HepG2 (cell line): Measurements from ENCODE around the gene DOCK3. TPM values are rescaled to one million over a fixed set of nuclear protein-coding genes. Genes with fewer than 3 reads are reported as not detected.

Experiments
- ATAC-seq: fragments of 200-7000 bp; cut with Tn5 transposase; 3 replicates; pipeline ENCODE4 v1.9.1; 2020; ENCODE audit warnings: mild to moderate bottlenecking, moderate library complexity
- BruUV-seq: library from RNA; stranded (reverse); fragments of 400-500 nt; replicated peaks from 2 replicates; lab custom pipeline; 2021; lab: Mats Ljungman, UMichigan
- CTCF ChIA-PET: fragments of 300-600 bp; formaldehyde crosslinking; extraction: SDS; loops from one replicate; lab custom pipeline; 2021; ENCODE audit warnings: low total read pairs, inconsistent platforms, low intra/inter-chr PET ratio; lab: Yijun Ruan, JAX
- POLR2A ChIA-PET: fragments of 350-600 bp; sonication (Branson Sonifier 250); formaldehyde crosslinking; loops from one replicate; lab custom pipeline; 2020; ENCODE audit warnings: antibody characterized with exemption, inconsistent platforms; lab: Yijun Ruan, JAX
- DNase-seq: peaks from one replicate; pipeline ENCODE4 v3.0.0-alpha.2; 2015; ENCODE audit warnings: low spot score
- FAIRE-seq: peaks from 3 replicates; lab custom pipeline; 2011; peaks lifted over from hg19 to GRCh38; lab: Jason Lieb, UNC
- H2AFZ ChIP-seq: one replicate; pipeline ENCODE4 v1.6.1; 2011; ENCODE audit warnings: low read length, inconsistent platforms
- H3K27ac ChIP-seq: fragments of 300-600 bp; 3 replicates; pipeline ENCODE4 v1.8.0; 2011; ENCODE audit warnings: mixed run types, mild to moderate bottlenecking, mixed read lengths, low read length, inconsistent platforms; ENCODE audit not compliant: insufficient read depth; ENCODE audit errors: extremely low read length
- H3K27me3 ChIP-seq, 2 experiments: fragments of 200-600 bp in 1 of 2; 2 replicates in 1 of 2; 3 replicates in 1 of 2; pipeline versions ENCODE4 v1.6.0 to v1.8.0; 2011; ENCODE audit warnings: low read length in 2 of 2, mild to moderate bottlenecking in 2 of 2, moderate library complexity in 2 of 2, inconsistent platforms in 1 of 2; ENCODE audit not compliant: insufficient read depth in 2 of 2, control insufficient read depth in 1 of 2
- H3K36me3 ChIP-seq, 2 experiments: fragments of 200-600 bp in 1 of 2; replicated peaks in 1 of 2; 2 replicates in 1 of 2; 3 replicates in 1 of 2; pipeline versions ENCODE4 v1.5.1 to v1.8.0; 2011; ENCODE audit warnings: low read length in 2 of 2, inconsistent platforms in 1 of 2; ENCODE audit not compliant: insufficient read depth in 2 of 2, control insufficient read depth in 1 of 2
- H3K4me1 ChIP-seq: 2 replicates; pipeline ENCODE4 v1.5.1; 2012; ENCODE audit warnings: low read length, inconsistent platforms; ENCODE audit not compliant: insufficient read depth
- H3K4me2 ChIP-seq: 2 replicates; pipeline ENCODE4 v1.6.0; 2011; ENCODE audit warnings: low read depth, low read length, inconsistent platforms
- H3K4me3 ChIP-seq, 3 experiments: fragments of 200-600 bp in 1 of 3; sonication (generic), shearing (Covaris generic) in 1 of 3; replicated peaks in 1 of 3; 2 replicates each; pipeline ENCODE4 v1.5.1; 2011 to 2016; ENCODE audit warnings: low read length in 3 of 3, inconsistent platforms in 2 of 3, low read depth in 2 of 3, mild to moderate bottlenecking in 2 of 3, control low read depth in 1 of 3, mixed read lengths in 1 of 3; ENCODE audit not compliant: insufficient read depth in 1 of 3
- H3K79me2 ChIP-seq: one replicate; pipeline ENCODE4 v1.6.1; 2011; ENCODE audit warnings: low read length, inconsistent platforms; ENCODE audit not compliant: insufficient read depth
- H3K9ac ChIP-seq: 2 replicates; pipeline ENCODE4 v1.6.0; 2011; ENCODE audit warnings: mild to moderate bottlenecking, low read depth, low read length, inconsistent platforms; ENCODE audit not compliant: insufficient read depth
- H3K9me3 ChIP-seq: 2 replicates; pipeline ENCODE4 v1.5.1; 2012; ENCODE audit warnings: mild to moderate bottlenecking, low read length
- H4K20me1 ChIP-seq: 2 replicates; pipeline ENCODE4 v1.6.0; 2011; ENCODE audit warnings: inconsistent platforms, mild to moderate bottlenecking, low read length, moderate library complexity; ENCODE audit not compliant: insufficient read depth
- GTF2F1 ChIP-seq: fragments of 150-350 bp; IDR thresholded peaks from 2 replicates; pipeline ENCODE4 v1.6.1; 2014; ENCODE audit warnings: low read length
- HMG20B ChIP-seq: conservative IDR thresholded peaks from 2 replicates; pipeline ENCODE4 v1.6.1; 2016; ENCODE audit warnings: missing genetic modification reagents, missing compliant biosample characterization
- MED13 ChIP-seq: sonication (generic); formaldehyde crosslinking; IDR thresholded peaks from 2 replicates; pipeline ENCODE4 v1.5.0; 2020; ENCODE audit warnings: missing genetic modification reagents
- RCOR2 ChIP-seq: IDR thresholded peaks from 2 replicates; pipeline ENCODE4 v1.6.1; 2016; ENCODE audit warnings: missing biosample characterization, missing genetic modification reagents
- TBX2 ChIP-seq: sonication (generic); formaldehyde crosslinking; IDR thresholded peaks from 2 replicates; pipeline ENCODE4 v1.5.0; 2020; ENCODE audit warnings: missing genetic modification reagents, mild to moderate bottlenecking, borderline replicate concordance
- WGBS: methylation state at CpG from one replicate; pipeline ENCODE4 v1.1.6; 2017; ENCODE audit warnings: low lambda C conversion rate; 5-methylcytosine and 5-hydroxymethylcytosine counted together
- in situ Hi-C: cut with HindIII; loops from 2 replicates; pipeline ENCODE4 v1.10.0; 2017; ENCODE audit warnings: low pct_unique_long_range_greater_than_20kb; ENCODE audit not compliant: extremely low pct_ligation_motif_present
- intact Hi-C: fragments of 100-400 bp; cut with micrococcal nuclease; formaldehyde crosslinking; loops from one replicate; pipeline ENCODE4 v1.10.0; 2022; ENCODE audit not compliant: unreplicated experiment
- polyA plus RNA-seq, 8 experiments: library from polyadenylated mRNA; depleted of rRNA in 3 of 8; stranded (reverse) in 7 of 8; unstranded in 1 of 8; fragments of >200 nt; fragmentation: Illumina TruSeq in 4 of 8; extraction: Trizol in 4 of 8; gene quantifications; 2 replicates each; pipeline versions ENCODE4 v1.2.1 to v1.2.3, GENCODE V29; 2011 to 2016; ENCODE audit warnings: low read depth in 4 of 8, missing spikeins in 1 of 8, mixed read lengths in 1 of 8; ENCODE audit not compliant: insufficient read depth in 1 of 8
- total RNA-seq, 5 experiments: library from RNA; depleted of rRNA; stranded (reverse); fragments of >200 nt; fragmentation: Illumina TruSeq; extraction: Trizol; gene quantifications; 2 replicates each; pipeline ENCODE4 v1.2.3, GENCODE V29; 2016; ENCODE audit warnings: low read depth in 1 of 5
- TF ChIP-seq, protein P1 (sequence below): IDR thresholded peaks from 2 replicates; pipeline ENCODE4 v1.6.1; 2016; ENCODE audit warnings: low read depth, missing genetic modification reagents, missing compliant biosample characterization
- TF ChIP-seq, protein P2 (sequence below): sonication (generic); formaldehyde crosslinking; IDR thresholded peaks from 2 replicates; pipeline ENCODE4 v1.4.0; 2020; ENCODE audit warnings: missing genetic modification reagents, mild to moderate bottlenecking, borderline replicate concordance
- TF ChIP-seq, protein P3 (sequence below): sonication (generic); formaldehyde crosslinking; IDR thresholded peaks from 2 replicates; pipeline ENCODE4 v1.5.0; 2020; ENCODE audit warnings: mild to moderate bottlenecking, missing genetic modification reagents
- TF ChIP-seq, protein P4 (sequence below): sonication (generic); formaldehyde crosslinking; IDR thresholded peaks from 2 replicates; pipeline ENCODE4 v1.5.1; 2020; ENCODE audit warnings: mild to moderate bottlenecking, missing genetic modification reagents, borderline replicate concordance

The DOCK3 gene
- total and polyA plus RNA-seq, 2 of the 13 experiments (the other 11 are each of a cell fraction or from before 2014, with no cell fraction given), result not detected

DNA sequence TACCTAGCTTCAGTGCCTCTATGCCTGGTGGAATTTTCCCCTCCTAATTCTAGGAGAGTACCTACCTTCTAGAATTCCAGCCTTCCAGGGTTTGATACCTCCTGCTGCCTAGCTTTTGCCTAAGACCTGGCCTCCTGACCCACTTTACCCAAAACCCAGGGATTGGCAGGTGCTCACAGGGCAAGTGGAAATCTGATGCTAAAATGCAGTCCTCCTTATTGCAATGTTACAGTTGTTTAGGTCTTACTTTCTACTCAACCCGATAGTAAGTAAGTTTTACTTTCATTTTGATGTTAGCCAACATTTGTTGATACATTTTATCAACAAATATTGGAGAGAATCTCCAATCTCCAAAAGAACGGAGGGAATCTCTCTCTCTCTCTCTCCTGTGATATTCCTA lies 275.9 kb downstream of the DOCK3 start:
- no peak overlapping the region; the same call in 1 of the 2 replicates for H3K4me2 ChIP-seq
- TF ChIP-seq MED13 (CRISPR knock-in tag), result no peak
- TF ChIP-seq TBX2 (CRISPR knock-in tag), result no peak
- TF ChIP-seq, protein P1, sequence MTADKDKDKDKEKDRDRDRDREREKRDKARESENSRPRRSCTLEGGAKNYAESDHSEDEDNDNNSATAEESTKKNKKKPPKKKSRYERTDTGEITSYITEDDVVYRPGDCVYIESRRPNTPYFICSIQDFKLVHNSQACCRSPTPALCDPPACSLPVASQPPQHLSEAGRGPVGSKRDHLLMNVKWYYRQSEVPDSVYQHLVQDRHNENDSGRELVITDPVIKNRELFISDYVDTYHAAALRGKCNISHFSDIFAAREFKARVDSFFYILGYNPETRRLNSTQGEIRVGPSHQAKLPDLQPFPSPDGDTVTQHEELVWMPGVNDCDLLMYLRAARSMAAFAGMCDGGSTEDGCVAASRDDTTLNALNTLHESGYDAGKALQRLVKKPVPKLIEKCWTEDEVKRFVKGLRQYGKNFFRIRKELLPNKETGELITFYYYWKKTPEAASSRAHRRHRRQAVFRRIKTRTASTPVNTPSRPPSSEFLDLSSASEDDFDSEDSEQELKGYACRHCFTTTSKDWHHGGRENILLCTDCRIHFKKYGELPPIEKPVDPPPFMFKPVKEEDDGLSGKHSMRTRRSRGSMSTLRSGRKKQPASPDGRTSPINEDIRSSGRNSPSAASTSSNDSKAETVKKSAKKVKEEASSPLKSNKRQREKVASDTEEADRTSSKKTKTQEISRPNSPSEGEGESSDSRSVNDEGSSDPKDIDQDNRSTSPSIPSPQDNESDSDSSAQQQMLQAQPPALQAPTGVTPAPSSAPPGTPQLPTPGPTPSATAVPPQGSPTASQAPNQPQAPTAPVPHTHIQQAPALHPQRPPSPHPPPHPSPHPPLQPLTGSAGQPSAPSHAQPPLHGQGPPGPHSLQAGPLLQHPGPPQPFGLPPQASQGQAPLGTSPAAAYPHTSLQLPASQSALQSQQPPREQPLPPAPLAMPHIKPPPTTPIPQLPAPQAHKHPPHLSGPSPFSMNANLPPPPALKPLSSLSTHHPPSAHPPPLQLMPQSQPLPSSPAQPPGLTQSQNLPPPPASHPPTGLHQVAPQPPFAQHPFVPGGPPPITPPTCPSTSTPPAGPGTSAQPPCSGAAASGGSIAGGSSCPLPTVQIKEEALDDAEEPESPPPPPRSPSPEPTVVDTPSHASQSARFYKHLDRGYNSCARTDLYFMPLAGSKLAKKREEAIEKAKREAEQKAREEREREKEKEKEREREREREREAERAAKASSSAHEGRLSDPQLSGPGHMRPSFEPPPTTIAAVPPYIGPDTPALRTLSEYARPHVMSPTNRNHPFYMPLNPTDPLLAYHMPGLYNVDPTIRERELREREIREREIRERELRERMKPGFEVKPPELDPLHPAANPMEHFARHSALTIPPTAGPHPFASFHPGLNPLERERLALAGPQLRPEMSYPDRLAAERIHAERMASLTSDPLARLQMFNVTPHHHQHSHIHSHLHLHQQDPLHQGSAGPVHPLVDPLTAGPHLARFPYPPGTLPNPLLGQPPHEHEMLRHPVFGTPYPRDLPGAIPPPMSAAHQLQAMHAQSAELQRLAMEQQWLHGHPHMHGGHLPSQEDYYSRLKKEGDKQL (CRISPR knock-in tag), result no peak
- TF ChIP-seq, protein P2, sequence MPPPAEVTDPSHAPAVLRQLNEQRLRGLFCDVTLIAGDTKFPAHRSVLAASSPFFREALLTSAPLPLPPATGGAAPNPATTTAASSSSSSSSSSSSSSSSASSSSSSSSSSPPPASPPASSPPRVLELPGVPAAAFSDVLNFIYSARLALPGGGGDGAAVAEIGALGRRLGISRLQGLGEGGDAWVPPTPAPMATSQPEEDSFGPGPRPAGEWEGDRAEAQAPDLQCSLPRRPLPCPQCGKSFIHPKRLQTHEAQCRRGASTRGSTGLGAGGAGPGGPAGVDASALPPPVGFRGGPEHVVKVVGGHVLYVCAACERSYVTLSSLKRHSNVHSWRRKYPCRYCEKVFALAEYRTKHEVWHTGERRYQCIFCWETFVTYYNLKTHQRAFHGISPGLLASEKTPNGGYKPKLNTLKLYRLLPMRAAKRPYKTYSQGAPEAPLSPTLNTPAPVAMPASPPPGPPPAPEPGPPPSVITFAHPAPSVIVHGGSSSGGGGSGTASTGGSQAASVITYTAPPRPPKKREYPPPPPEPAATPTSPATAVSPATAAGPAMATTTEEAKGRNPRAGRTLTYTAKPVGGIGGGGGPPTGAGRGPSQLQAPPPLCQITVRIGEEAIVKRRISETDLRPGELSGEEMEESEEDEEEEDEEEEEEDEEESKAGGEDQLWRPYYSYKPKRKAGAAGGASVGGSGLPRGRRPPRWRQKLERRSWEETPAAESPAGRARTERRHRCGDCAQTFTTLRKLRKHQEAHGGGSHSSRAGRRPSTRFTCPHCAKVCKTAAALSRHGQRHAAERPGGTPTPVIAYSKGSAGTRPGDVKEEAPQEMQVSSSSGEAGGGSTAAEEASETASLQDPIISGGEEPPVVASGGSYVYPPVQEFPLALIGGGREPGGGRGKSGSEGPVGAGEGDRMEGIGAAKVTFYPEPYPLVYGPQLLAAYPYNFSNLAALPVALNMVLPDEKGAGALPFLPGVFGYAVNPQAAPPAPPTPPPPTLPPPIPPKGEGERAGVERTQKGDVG (CRISPR knock-in tag), result no peak
- no peak for TF ChIP-seq GTF2F1
- TF ChIP-seq RCOR2 (CRISPR knock-in tag), result no peak
- no peak for TF ChIP-seq HMG20B (CRISPR knock-in tag)
- TF ChIP-seq, protein P3, sequence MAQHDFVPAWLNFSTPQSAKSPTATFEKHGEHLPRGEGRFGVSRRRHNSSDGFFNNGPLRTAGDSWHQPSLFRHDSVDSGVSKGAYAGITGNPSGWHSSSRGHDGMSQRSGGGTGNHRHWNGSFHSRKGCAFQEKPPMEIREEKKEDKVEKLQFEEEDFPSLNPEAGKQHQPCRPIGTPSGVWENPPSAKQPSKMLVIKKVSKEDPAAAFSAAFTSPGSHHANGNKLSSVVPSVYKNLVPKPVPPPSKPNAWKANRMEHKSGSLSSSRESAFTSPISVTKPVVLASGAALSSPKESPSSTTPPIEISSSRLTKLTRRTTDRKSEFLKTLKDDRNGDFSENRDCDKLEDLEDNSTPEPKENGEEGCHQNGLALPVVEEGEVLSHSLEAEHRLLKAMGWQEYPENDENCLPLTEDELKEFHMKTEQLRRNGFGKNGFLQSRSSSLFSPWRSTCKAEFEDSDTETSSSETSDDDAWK, result no peak
- TF ChIP-seq, protein P4, sequence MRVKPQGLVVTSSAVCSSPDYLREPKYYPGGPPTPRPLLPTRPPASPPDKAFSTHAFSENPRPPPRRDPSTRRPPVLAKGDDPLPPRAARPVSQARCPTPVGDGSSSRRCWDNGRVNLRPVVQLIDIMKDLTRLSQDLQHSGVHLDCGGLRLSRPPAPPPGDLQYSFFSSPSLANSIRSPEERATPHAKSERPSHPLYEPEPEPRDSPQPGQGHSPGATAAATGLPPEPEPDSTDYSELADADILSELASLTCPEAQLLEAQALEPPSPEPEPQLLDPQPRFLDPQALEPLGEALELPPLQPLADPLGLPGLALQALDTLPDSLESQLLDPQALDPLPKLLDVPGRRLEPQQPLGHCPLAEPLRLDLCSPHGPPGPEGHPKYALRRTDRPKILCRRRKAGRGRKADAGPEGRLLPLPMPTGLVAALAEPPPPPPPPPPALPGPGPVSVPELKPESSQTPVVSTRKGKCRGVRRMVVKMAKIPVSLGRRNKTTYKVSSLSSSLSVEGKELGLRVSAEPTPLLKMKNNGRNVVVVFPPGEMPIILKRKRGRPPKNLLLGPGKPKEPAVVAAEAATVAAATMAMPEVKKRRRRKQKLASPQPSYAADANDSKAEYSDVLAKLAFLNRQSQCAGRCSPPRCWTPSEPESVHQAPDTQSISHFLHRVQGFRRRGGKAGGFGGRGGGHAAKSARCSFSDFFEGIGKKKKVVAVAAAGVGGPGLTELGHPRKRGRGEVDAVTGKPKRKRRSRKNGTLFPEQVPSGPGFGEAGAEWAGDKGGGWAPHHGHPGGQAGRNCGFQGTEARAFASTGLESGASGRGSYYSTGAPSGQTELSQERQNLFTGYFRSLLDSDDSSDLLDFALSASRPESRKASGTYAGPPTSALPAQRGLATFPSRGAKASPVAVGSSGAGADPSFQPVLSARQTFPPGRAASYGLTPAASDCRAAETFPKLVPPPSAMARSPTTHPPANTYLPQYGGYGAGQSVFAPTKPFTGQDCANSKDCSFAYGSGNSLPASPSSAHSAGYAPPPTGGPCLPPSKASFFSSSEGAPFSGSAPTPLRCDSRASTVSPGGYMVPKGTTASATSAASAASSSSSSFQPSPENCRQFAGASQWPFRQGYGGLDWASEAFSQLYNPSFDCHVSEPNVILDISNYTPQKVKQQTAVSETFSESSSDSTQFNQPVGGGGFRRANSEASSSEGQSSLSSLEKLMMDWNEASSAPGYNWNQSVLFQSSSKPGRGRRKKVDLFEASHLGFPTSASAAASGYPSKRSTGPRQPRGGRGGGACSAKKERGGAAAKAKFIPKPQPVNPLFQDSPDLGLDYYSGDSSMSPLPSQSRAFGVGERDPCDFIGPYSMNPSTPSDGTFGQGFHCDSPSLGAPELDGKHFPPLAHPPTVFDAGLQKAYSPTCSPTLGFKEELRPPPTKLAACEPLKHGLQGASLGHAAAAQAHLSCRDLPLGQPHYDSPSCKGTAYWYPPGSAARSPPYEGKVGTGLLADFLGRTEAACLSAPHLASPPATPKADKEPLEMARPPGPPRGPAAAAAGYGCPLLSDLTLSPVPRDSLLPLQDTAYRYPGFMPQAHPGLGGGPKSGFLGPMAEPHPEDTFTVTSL, result no peak

More for the DNA sequence above, 275.9 kb downstream of the DOCK3 start:
- H2AFZ ChIP-seq, result no peak overlapping the region
- in situ Hi-C loops, result no loop called here
- intact Hi-C loops, result no loop called here
- ChIA-PET POLR2A (no interaction called here), CTCF (no interaction called here)
- no peak for FAIRE-seq
- H3K4me1 ChIP-seq, result no peaks in the 10 kb centered on the region
- no peak for ATAC-seq
- no peaks in the 10 kb centered on the region for H3K27me3 ChIP-seq
- H3K79me2 ChIP-seq, result no peaks in the 10 kb centered on the region
- DNase-seq, result no peak
- H3K9ac ChIP-seq, result no peak overlapping the region
- no peaks in the 10 kb centered on the region for H3K9me3 ChIP-seq
- H3K36me3 ChIP-seq, result no peaks in the 10 kb centered on the region
- BruUV-seq, result no TSS peak
- H3K4me3 ChIP-seq, result no peak overlapping the region
- WGBS, result 0% methylated on average over 2 of the region's 2 CpGs
- no peaks in the 10 kb centered on the region for H4K20me1 ChIP-seq
- no peak overlapping the region for H3K27ac ChIP-seq
